A549 (cell line): Measurements from ENCODE around the gene TBATA. TPM values are rescaled to one million over a fixed set of nuclear protein-coding genes. Genes with fewer than 3 reads are reported as not detected.

Source experiments
- ATAC-seq, 2 experiments: fragments of 200-7000 bp in 1 of 2; fragments of >200 bp in 1 of 2; cut with Nextera tagmentation in 1 of 2; cut with Tn5 transposase in 1 of 2; 3 replicates each; pipeline versions ENCODE4 v1.8.0 to v1.9.1; 2018 to 2020; ENCODE audit warnings: mild to moderate bottlenecking in 1 of 2, moderate library complexity in 1 of 2
- CTCF ChIA-PET: fragments of 300-600 bp; sonication (Branson Sonifier 250); formaldehyde crosslinking; extraction: SDS; loops from one replicate; lab custom pipeline; 2021; ENCODE audit warnings: antibody characterized with exemption, inconsistent platforms; lab: Yijun Ruan, JAX
- POLR2A ChIA-PET: fragments of 350-600 bp; formaldehyde crosslinking; extraction: SDS; loops from one replicate; lab custom pipeline; 2021; ENCODE audit warnings: antibody characterized with exemption, inconsistent platforms; lab: Yijun Ruan, JAX
- DNase-seq, 2 experiments: peaks; one replicate each; pipeline versions ENCODE4 v3.0.0 to v3.0.0-alpha.2; 2011 to 2016; ENCODE audit warnings: low read depth in 1 of 2, low spot score in 1 of 2
- FAIRE-seq: peaks from 2 replicates; lab custom pipeline; 2011; peaks lifted over from hg19 to GRCh38; lab: Jason Lieb, UNC
- H3K27ac ChIP-seq, 2 experiments: fragments of >200 bp; sonication (Bioruptor Twin); formaldehyde crosslinking; 3 replicates each; pipeline ENCODE4 v1.5.1; 2016 to 2017
- H3K4me1 ChIP-seq: fragments of >200 bp; sonication (Bioruptor Twin); formaldehyde crosslinking; 3 replicates; pipeline ENCODE4 v1.6.1; 2016
- H3K4me2 ChIP-seq: fragments of >200 bp; sonication (Bioruptor Twin); formaldehyde crosslinking; 3 replicates; pipeline ENCODE4 v1.6.1; 2016
- H3K4me3 ChIP-seq: fragments of >200 bp; sonication (Bioruptor Twin); formaldehyde crosslinking; 3 replicates; pipeline ENCODE4 v1.5.1; 2016
- H3K9me3 ChIP-seq: fragments of >200 bp; sonication (Bioruptor Twin); formaldehyde crosslinking; 3 replicates; pipeline ENCODE4 v1.6.1; 2016
- CBX8 ChIP-seq: fragments of 200-600 bp; sonication (generic); IDR thresholded peaks from 2 replicates; pipeline ENCODE4 v1.6.1; 2016
- CEBPB ChIP-seq, 2 experiments: fragments of >200 bp in 1 of 2; sonication (Bioruptor Twin) in 1 of 2; formaldehyde crosslinking in 1 of 2; IDR thresholded peaks; 2 replicates each; pipeline ENCODE4 v1.6.1; 2012 to 2016
- CHD4 ChIP-seq: fragments of 200-600 bp; sonication (generic); IDR thresholded peaks from 2 replicates; pipeline ENCODE4 v1.6.1; 2016; ENCODE audit warnings: antibody characterized with exemption, mild to moderate bottlenecking, borderline replicate concordance
- EHMT2 ChIP-seq: fragments of 200-600 bp; sonication (generic); IDR thresholded peaks from 2 replicates; pipeline ENCODE4 v1.6.1; 2016; ENCODE audit warnings: antibody characterized with exemption, low read depth, mild to moderate bottlenecking, moderate library complexity
- ESRRA ChIP-seq: fragments of 150-350 bp; IDR thresholded peaks from 2 replicates; pipeline ENCODE4 v1.6.1; 2014; ENCODE audit warnings: mild to moderate bottlenecking, low read length, borderline replicate concordance
- FOSL2 ChIP-seq, 2 experiments: fragments of 450-650 bp in 1 of 2; fragments of >200 bp in 1 of 2; sonication (Bioruptor Twin) in 1 of 2; formaldehyde crosslinking; IDR thresholded peaks; 2 replicates each; pipeline versions ENCODE4 v1.5.0 to v1.6.1; 2016 to 2020; ENCODE audit warnings: mild to moderate bottlenecking in 1 of 2, moderate library complexity in 1 of 2
- FOXS1 ChIP-seq: fragments of 250-450 bp; sonication (Bioruptor Pico); IDR thresholded peaks from 2 replicates; pipeline ENCODE4 v1.5.0; 2020; ENCODE audit warnings: mild to moderate bottlenecking, moderate library complexity
- HDAC2 ChIP-seq: fragments of 200-600 bp; sonication (generic); IDR thresholded peaks from 2 replicates; pipeline ENCODE4 v1.6.1; 2016
- HOXA7 ChIP-seq: fragments of 250-450 bp; sonication (Bioruptor Pico); IDR thresholded peaks from 2 replicates; pipeline ENCODE4 v1.5.0; 2020; ENCODE audit warnings: mild to moderate bottlenecking, moderate library complexity
- HOXB13 ChIP-seq: fragments of 250-450 bp; sonication (Bioruptor Pico); IDR thresholded peaks from 2 replicates; pipeline ENCODE4 v1.5.0; 2020; ENCODE audit warnings: low read depth, mild to moderate bottlenecking, moderate library complexity
- JUN ChIP-seq, 2 experiments: fragments of >200 bp; sonication (Bioruptor Twin); formaldehyde crosslinking; IDR thresholded peaks; 2 replicates in 1 of 2; 3 replicates in 1 of 2; pipeline ENCODE4 v1.6.1; 2016 to 2017
- KDM5A ChIP-seq: fragments of 200-600 bp; sonication (generic); IDR thresholded peaks from 2 replicates; pipeline ENCODE4 v1.6.1; 2016; ENCODE audit warnings: antibody characterized with exemption, mild to moderate bottlenecking
- MAFK ChIP-seq: fragments of 450-650 bp; IDR thresholded peaks from 2 replicates; pipeline ENCODE4 v1.6.1; 2014; ENCODE audit not compliant: partially characterized antibody
- NR3C1 ChIP-seq: fragments of >200 bp; sonication (Bioruptor Twin); formaldehyde crosslinking; IDR thresholded peaks from 3 replicates; pipeline ENCODE4 v1.6.1; 2017
- PHF8 ChIP-seq: fragments of 200-600 bp; sonication (generic); IDR thresholded peaks from 2 replicates; pipeline ENCODE4 v1.6.1; 2016; ENCODE audit warnings: low read depth, mild to moderate bottlenecking, antibody characterized with exemption, moderate library complexity, borderline replicate concordance
- POLR2A ChIP-seq: IDR thresholded peaks from 2 replicates; pipeline ENCODE4 v1.6.1; 2012; ENCODE audit warnings: mild to moderate bottlenecking, low read length
- POLR2AphosphoS2 ChIP-seq: conservative IDR thresholded peaks from 2 replicates; pipeline ENCODE4 v1.6.1; 2012; ENCODE audit warnings: low read length, improper control_type of control experiment, inconsistent platforms
- RAD21 ChIP-seq, 2 experiments: fragments of >200 bp in 1 of 2; sonication (Bioruptor Twin) in 1 of 2; formaldehyde crosslinking in 1 of 2; IDR thresholded peaks in 1 of 2; conservative IDR thresholded peaks in 1 of 2; 2 replicates in 1 of 2; 3 replicates in 1 of 2; pipeline ENCODE4 v1.6.1; 2012 to 2018; ENCODE audit warnings: inconsistent platforms in 1 of 2
- RCOR1 ChIP-seq: fragments of 150-350 bp; IDR thresholded peaks from 2 replicates; pipeline ENCODE4 v1.6.1; 2014; ENCODE audit warnings: antibody characterized with exemption, low read length, low read depth
- SMC3 ChIP-seq: fragments of >200 bp; sonication (Bioruptor Twin); formaldehyde crosslinking; IDR thresholded peaks from 3 replicates; pipeline ENCODE4 v1.6.1; 2018; ENCODE audit warnings: inconsistent platforms
- ZC3H11A ChIP-seq: fragments of 450-650 bp; IDR thresholded peaks from 2 replicates; pipeline ENCODE4 v1.6.1; 2014; ENCODE audit warnings: antibody characterized with exemption, mild to moderate bottlenecking
- ZNF302 ChIP-seq: fragments of 250-450 bp; sonication (Bioruptor Pico); IDR thresholded peaks from 2 replicates; pipeline ENCODE4 v1.9.0; 2021; ENCODE audit warnings: inconsistent platforms, mild to moderate bottlenecking, moderate library complexity
- WGBS: methylation state at CpG from one replicate; pipeline ENCODE4 v1.1.6; 2017; ENCODE audit errors: missing lambda C conversion rate; 5-methylcytosine and 5-hydroxymethylcytosine counted together
- polyA plus RNA-seq, 4 experiments: library from polyadenylated mRNA; depleted of rRNA in 3 of 4; stranded (reverse); fragments of >200 nt; fragmentation: RNase III in 1 of 4; extraction: RNeasy Plus Mini Kit Qiagen cat#74134 plus additional on column Dnase treatment in 1 of 4; gene quantifications; 2 replicates in 3 of 4; 3 replicates in 1 of 4; pipeline ENCODE4 v1.2.3, GENCODE V29; 2011 to 2017
- TF ChIP-seq, protein P1 (sequence below): fragments of >200 bp; sonication (Bioruptor Twin); formaldehyde crosslinking; IDR thresholded peaks from 3 replicates; pipeline ENCODE4 v1.6.1; 2016
- TF ChIP-seq, protein P2 (sequence below): fragments of >200 bp; sonication (Bioruptor Twin); formaldehyde crosslinking; IDR thresholded peaks from 2 replicates; pipeline ENCODE4 v1.6.1; 2016
- TF ChIP-seq, protein P3 (sequence below): IDR thresholded peaks from 2 replicates; pipeline ENCODE4 v1.6.1; 2012
- TF ChIP-seq, protein P4 (sequence below): fragments of 200-600 bp; sonication (generic); IDR thresholded peaks from 2 replicates; pipeline ENCODE4 v1.6.1; 2016; ENCODE audit warnings: antibody characterized with exemption, mild to moderate bottlenecking, moderate library complexity
- TF ChIP-seq, protein P5 (sequence below): fragments of 150-350 bp; IDR thresholded peaks from 2 replicates; pipeline ENCODE4 v1.6.1; 2014; ENCODE audit warnings: low read depth, mild to moderate bottlenecking, low read length

TBATA gene
- polyA plus RNA-seq, 2 of the 4 experiments (the other 2 are of a cell fraction), result not detected

DNA sequence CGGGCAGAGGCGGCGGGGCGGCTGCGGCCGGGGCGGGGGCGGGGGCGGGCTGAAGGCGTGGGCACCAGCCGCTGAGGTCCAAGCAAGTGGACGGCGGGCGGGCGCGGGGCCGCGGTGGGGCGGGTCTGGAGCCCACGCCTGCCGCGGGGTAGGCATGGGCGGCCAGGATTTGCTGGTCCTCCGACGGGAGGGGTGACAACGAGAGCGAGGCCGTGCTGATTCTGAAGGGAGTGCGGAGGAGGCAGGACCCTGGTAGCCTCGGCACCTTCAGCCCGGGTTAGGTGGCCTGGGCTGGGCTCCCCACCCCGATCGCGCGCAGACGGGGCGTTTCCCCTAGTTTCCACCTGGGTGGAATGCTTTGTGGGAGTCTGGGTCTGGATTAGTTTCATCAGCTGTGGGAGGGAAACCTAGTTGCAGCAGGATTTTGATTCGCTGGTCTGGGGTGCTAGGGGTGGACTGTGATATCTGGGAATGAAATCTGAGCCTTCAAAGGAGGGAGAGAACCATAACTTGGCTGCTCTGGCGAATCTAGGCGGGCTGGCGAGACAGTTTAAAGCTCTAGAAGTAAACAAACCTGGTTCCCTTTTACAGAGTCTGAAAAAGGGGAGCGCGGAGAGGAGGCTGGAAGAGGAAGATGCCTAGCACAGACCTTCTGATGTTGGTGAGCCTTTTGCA is 31.2 kb upstream of the TBATA start:
- Histone ChIP-seq H3K9me3 (no peaks in the 10 kb centered on the region), H3K4me2 (peak overlapping the region; percentile 90), H3K27ac (peak overlapping the region; percentile 95 to 97), H3K4me3 (peak overlapping the region; percentile 64), H3K4me1 (peaks cover 11% of the 10 kb centered on the region)
- under 1% methylated on average over 17 of the region's 43 CpGs for WGBS
- POLR2A ChIA-PET, result interaction anchor here (0.7 to 1.6 kb wide), 7 partner anchors 10 to 72 kb away, joined by 3 to 10 read pairs (median 4); partner anchors contain the start of gene PCBD1
- no peak for TF ChIP-seq CEBPB (IDR thresholded peaks at IDR 0.05)
- peak; percentile 42 for TF ChIP-seq POLR2A
- no peak for TF ChIP-seq FOSL2 (IDR thresholded peaks at IDR 0.05)
- TF ChIP-seq FOSL2 (CRISPR knock-in tag; IDR thresholded peaks at IDR 0.05), result no peak
- peak; percentile 23 to 65; a peak in 2 of 5 replicates for TF ChIP-seq JUN (IDR thresholded peaks at IDR 0.05)
- FAIRE-seq (peak; percentile 43), ATAC-seq (peak; percentile 88 to 92), DNase-seq (peak; percentile 87 to 91)
- CTCF ChIA-PET, result interaction anchor here (0.6 to 5.6 kb wide), 23 partner anchors 9 to 433 kb away, joined by 3 to 48 read pairs (median 4); partner anchors contain the start of gene PCBD1

DNA sequence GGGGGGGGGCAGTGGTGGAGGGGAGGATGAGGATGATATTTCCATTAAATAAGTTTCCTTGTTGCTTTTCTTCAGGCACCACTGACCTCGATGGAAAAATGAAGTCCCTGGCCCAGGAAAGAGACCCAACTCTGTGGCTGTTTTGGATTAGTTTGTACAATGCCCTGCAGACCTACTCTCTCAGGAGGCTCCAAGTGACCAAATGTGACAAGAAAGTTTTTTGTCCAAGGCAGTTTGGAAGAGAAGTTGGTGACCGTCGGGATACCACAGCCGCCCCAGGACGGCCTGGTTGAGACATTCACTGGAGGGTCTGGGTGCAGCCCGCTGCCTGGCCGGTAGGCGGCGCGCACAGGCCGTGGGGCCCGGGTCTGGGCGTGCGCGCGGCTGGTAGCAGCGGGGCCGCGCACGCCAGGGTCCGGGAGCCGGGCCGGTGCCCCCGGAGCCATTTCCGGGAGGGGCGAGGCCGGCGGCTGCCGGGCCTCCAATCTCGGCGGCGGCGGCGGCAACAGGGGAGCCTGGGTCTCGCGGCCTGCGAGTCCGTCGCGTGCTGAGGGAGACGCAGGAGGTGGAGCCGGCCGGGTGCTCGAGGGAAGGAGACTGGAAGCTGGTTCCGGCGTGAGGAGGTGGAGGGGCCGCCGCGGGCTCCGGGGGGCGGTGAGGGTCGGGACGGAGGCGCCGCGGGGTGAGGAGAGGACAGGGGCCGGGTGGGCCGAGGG is 30.5 kb upstream of the TBATA start, which contains the start of gene SGPL1:
Gene SGPL1 (plus strand): TSS at position 445 of the 716 bp plus-strand sequence. CDS start 906 bp downstream, outside the sequence.
- no peak for FAIRE-seq
- POLR2A ChIA-PET, result interaction anchor here (1.1 to 1.6 kb wide), 3 partner anchors 17 to 34 kb away, joined by 4 to 10 read pairs (median 6); no protein-coding TSS in a partner anchor
- peak; percentile 82 to 85 for ATAC-seq
- H3K9me3 ChIP-seq, result no peaks in the 10 kb centered on the region
- peak within 1 kb of the TSS; percentile 95 to 97 for H3K27ac ChIP-seq
- WGBS, result 18% methylated on average over 5 of the region's 58 CpGs
- H3K4me1 ChIP-seq, result peaks cover 11% of the 10 kb centered on the region
- peak within 1 kb of the TSS; percentile 64 for H3K4me3 ChIP-seq
- CTCF ChIA-PET, result interaction anchor here (0.6 to 5.6 kb wide), 22 partner anchors 9 to 434 kb away, joined by 3 to 48 read pairs (median 4); partner anchors contain the start of gene PCBD1
- DNase-seq, result peak; percentile 81 to 93
- peak within 1 kb of the TSS; percentile 90 for H3K4me2 ChIP-seq
- TF ChIP-seq ZC3H11A (no peak), RAD21 (conservative IDR thresholded peaks at IDR 0.05 in 1 of 2, IDR thresholded peaks at IDR 0.05 in 1 of 2) (peak; percentile 75 to 91), CHD4 (no peak), HDAC2 (no peak), MAFK (no peak), KDM5A (no peak), RCOR1 (no peak), HOXB13 (CRISPR knock-in tag) (no peak), ZNF302 (no peak), CBX8 (no peak), SMC3 (peak; percentile 76), HOXA7 (CRISPR knock-in tag) (no peak), POLR2AphosphoS2 (no peak), EHMT2 (no peak), POLR2A (peak; percentile 66), ESRRA (no peak), PHF8 (peak; percentile 84), NR3C1 (no peak), FOXS1 (no peak)
- TF ChIP-seq, protein P1, sequence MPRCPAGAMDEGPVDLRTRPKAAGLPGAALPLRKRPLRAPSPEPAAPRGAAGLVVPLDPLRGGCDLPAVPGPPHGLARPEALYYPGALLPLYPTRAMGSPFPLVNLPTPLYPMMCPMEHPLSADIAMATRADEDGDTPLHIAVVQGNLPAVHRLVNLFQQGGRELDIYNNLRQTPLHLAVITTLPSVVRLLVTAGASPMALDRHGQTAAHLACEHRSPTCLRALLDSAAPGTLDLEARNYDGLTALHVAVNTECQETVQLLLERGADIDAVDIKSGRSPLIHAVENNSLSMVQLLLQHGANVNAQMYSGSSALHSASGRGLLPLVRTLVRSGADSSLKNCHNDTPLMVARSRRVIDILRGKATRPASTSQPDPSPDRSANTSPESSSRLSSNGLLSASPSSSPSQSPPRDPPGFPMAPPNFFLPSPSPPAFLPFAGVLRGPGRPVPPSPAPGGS, result no peak; the same call in 2 of the 3 replicates
- TF ChIP-seq, protein P2, sequence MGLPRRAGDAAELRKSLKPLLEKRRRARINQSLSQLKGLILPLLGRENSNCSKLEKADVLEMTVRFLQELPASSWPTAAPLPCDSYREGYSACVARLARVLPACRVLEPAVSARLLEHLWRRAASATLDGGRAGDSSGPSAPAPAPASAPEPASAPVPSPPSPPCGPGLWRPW, result no peak
- TF ChIP-seq, protein P3, sequence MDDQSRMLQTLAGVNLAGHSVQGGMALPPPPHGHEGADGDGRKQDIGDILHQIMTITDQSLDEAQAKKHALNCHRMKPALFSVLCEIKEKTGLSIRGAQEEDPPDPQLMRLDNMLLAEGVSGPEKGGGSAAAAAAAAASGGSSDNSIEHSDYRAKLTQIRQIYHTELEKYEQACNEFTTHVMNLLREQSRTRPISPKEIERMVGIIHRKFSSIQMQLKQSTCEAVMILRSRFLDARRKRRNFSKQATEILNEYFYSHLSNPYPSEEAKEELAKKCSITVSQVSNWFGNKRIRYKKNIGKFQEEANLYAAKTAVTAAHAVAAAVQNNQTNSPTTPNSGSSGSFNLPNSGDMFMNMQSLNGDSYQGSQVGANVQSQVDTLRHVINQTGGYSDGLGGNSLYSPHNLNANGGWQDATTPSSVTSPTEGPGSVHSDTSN, result no peak
- TF ChIP-seq, protein P4, sequence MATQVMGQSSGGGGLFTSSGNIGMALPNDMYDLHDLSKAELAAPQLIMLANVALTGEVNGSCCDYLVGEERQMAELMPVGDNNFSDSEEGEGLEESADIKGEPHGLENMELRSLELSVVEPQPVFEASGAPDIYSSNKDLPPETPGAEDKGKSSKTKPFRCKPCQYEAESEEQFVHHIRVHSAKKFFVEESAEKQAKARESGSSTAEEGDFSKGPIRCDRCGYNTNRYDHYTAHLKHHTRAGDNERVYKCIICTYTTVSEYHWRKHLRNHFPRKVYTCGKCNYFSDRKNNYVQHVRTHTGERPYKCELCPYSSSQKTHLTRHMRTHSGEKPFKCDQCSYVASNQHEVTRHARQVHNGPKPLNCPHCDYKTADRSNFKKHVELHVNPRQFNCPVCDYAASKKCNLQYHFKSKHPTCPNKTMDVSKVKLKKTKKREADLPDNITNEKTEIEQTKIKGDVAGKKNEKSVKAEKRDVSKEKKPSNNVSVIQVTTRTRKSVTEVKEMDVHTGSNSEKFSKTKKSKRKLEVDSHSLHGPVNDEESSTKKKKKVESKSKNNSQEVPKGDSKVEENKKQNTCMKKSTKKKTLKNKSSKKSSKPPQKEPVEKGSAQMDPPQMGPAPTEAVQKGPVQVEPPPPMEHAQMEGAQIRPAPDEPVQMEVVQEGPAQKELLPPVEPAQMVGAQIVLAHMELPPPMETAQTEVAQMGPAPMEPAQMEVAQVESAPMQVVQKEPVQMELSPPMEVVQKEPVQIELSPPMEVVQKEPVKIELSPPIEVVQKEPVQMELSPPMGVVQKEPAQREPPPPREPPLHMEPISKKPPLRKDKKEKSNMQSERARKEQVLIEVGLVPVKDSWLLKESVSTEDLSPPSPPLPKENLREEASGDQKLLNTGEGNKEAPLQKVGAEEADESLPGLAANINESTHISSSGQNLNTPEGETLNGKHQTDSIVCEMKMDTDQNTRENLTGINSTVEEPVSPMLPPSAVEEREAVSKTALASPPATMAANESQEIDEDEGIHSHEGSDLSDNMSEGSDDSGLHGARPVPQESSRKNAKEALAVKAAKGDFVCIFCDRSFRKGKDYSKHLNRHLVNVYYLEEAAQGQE, result no peak
- TF ChIP-seq, protein P5, sequence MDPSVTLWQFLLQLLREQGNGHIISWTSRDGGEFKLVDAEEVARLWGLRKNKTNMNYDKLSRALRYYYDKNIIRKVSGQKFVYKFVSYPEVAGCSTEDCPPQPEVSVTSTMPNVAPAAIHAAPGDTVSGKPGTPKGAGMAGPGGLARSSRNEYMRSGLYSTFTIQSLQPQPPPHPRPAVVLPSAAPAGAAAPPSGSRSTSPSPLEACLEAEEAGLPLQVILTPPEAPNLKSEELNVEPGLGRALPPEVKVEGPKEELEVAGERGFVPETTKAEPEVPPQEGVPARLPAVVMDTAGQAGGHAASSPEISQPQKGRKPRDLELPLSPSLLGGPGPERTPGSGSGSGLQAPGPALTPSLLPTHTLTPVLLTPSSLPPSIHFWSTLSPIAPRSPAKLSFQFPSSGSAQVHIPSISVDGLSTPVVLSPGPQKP, result no peak
